Sigmoid colon (tissue), 7 donors: Measurements from ENCODE around the gene SPATA25. TPM values are rescaled to one million over a fixed set of nuclear protein-coding genes. Genes with fewer than 3 reads are reported as not detected.

Experiments
- DNase-seq: peaks from one replicate; pipeline ENCODE4 v3.0.0-alpha.2; 2019
- H3K27ac ChIP-seq, 4 donors: fragments of 200-600 bp; sonication (generic); one replicate each; pipeline ENCODE4 v1.5.1; 2016 to 2019; ENCODE audit warnings: mild to moderate bottlenecking in 1 of 4
- H3K27me3 ChIP-seq, 3 donors: fragments of 200-600 bp; sonication (generic); one replicate each; pipeline ENCODE4 v1.5.1; 2019; ENCODE audit warnings: mild to moderate bottlenecking in 1 of 3
- H3K36me3 ChIP-seq, 4 donors: fragments of 200-600 bp; sonication (generic); one replicate each; pipeline ENCODE4 v1.5.1; 2016 to 2019
- H3K4me1 ChIP-seq, 4 donors: fragments of 200-600 bp; sonication (generic); one replicate each; pipeline ENCODE4 v1.5.1; 2017 to 2019
- H3K4me3 ChIP-seq, 4 donors: fragments of 200-600 bp; sonication (generic); one replicate each; pipeline ENCODE4 v1.5.1; 2017 to 2019; ENCODE audit warnings: mild to moderate bottlenecking in 2 of 4, moderate library complexity in 1 of 4
- H3K9me3 ChIP-seq, 4 donors: fragments of 200-600 bp in 3 of 4; sonication (generic) in 3 of 4; one replicate each; pipeline versions ENCODE4 v1.5.1 to v1.6.1; 2013 to 2019
- EP300 ChIP-seq, 4 donors: sonication (generic); formaldehyde crosslinking; IDR thresholded peaks; one replicate each; pipeline ENCODE4 v1.6.1; 2017; ENCODE audit warnings: antibody characterized with exemption in 4 of 4
- POLR2A ChIP-seq, 2 donors: fragments of 450-650 bp; IDR thresholded peaks; one replicate each; pipeline ENCODE4 v1.6.1; 2016; ENCODE audit warnings: antibody characterized with exemption in 2 of 2, mild to moderate bottlenecking in 2 of 2, moderate library complexity in 2 of 2
- POLR2AphosphoS5 ChIP-seq, 4 donors: sonication (generic); formaldehyde crosslinking; IDR thresholded peaks; one replicate each; pipeline ENCODE4 v1.6.1; 2017; ENCODE audit warnings: antibody characterized with exemption in 4 of 4
- WGBS, 2 donors: extraction: QIAGEN DNeasy Blood & Tissue Kit; methylation state at CpG; one replicate each; pipeline ENCODE4 v1.1.7; 2013; 5-methylcytosine and 5-hydroxymethylcytosine counted together
- intact Hi-C: fragments of 100-400 bp; cut with DNase I; formaldehyde crosslinking; loops from one replicate; pipeline ENCODE4 v1.15.1; 2023
- polyA plus RNA-seq, 3 donors: library from polyadenylated mRNA; stranded (reverse); fragments of 200-250 nt; gene quantifications; one replicate each; pipeline ENCODE4 v1.2.3, GENCODE V29; 2013
- total RNA-seq, 4 donors: library from RNA; depleted of rRNA; stranded (reverse); fragments of >200 nt; gene quantifications; one replicate each; pipeline ENCODE4 v1.1.0, GENCODE V29; 2016
- TF ChIP-seq, protein P1 (sequence below), 4 experiments: fragments of 450-650 bp in 3 of 4; fragments of 200-600 bp in 1 of 4; IDR thresholded peaks; one replicate each; pipeline ENCODE4 v1.5.1; 2016 to 2019; ENCODE audit warnings: antibody characterized with exemption in 4 of 4, mild to moderate bottlenecking in 3 of 4, moderate library complexity in 2 of 4
- donor health status: healthy with polysubstance abuse.
- donor health status: Bipolar disorder and iron deficiency.
- donor health status: healthy.

The SPATA25 gene
- total and polyA plus RNA-seq, 7 donors = 1.6 to 7.5 (median 1.8) TPM; not detected in 2

DNA sequence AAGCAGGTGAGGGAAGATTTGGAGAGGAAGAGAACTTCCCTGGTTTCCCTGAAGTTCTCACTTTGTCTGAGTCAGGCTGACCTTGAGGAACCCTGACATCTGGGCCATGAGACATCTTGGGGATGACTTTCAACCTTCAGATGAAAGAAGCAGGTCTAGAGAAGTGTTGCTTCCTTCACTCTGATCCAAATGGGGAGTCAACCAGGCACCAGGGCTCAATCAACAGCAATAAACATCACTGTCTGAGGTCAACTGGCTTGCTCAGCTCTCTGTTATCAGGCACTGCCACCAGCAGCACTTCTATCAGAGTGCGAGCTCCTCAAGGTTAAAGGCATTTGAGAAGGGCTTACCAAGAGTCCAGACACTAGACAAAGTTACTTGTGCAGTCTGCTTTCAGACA lies 36.5 kb downstream of the SPATA25 start:
- Histone ChIP-seq H3K4me3 (no peak overlapping the region), H3K27me3 (no peaks in the 10 kb centered on the region), H3K36me3 (peaks cover 7 to 55% (median 9%) of the 10 kb centered on the region in 4 donors), H3K27ac (no peak overlapping the region), H3K4me1 (peaks cover 0 to 19% (median 14%) of the 10 kb centered on the region in 4 donors), H3K9me3 (no peaks in the 10 kb centered on the region)
- WGBS, 2 donors = 97 to 99% methylated on average over 1 of the region's 1 CpG
- no peak for DNase-seq
- intact Hi-C loops = no loop called here
- no peak for TF ChIP-seq POLR2A (IDR thresholded peaks at IDR 0.05)
- TF ChIP-seq, protein P1, sequence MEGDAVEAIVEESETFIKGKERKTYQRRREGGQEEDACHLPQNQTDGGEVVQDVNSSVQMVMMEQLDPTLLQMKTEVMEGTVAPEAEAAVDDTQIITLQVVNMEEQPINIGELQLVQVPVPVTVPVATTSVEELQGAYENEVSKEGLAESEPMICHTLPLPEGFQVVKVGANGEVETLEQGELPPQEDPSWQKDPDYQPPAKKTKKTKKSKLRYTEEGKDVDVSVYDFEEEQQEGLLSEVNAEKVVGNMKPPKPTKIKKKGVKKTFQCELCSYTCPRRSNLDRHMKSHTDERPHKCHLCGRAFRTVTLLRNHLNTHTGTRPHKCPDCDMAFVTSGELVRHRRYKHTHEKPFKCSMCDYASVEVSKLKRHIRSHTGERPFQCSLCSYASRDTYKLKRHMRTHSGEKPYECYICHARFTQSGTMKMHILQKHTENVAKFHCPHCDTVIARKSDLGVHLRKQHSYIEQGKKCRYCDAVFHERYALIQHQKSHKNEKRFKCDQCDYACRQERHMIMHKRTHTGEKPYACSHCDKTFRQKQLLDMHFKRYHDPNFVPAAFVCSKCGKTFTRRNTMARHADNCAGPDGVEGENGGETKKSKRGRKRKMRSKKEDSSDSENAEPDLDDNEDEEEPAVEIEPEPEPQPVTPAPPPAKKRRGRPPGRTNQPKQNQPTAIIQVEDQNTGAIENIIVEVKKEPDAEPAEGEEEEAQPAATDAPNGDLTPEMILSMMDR (IDR thresholded peaks at IDR 0.05) = no peak
- TF ChIP-seq POLR2AphosphoS5 (IDR thresholded peaks at IDR 0.05) = no peak
- TF ChIP-seq EP300 (IDR thresholded peaks at IDR 0.05) = no peak

DNA sequence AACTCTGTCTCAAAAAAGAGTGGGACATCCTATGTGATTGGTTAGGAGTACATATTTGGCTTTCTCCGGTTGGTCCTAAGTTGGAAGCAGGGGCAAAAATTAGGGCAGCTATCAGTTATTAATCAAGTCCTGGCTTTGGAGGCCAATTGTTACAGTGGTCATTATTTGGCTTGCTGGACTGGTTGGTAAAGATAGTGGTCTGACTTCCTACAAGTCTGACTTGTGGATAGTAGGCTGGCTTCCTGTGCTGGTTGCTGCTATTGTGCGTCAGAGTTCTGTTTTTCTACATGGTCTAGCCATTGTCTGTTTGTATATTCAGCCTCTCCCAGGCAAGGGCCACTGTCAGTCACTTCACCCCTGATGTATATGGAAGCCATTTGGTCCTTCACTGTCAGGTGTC lies 37.2 kb downstream of the SPATA25 start:
- no peaks in the 10 kb centered on the region for H3K27me3 ChIP-seq
- DNase-seq = no peak
- H3K4me3 ChIP-seq = no peak overlapping the region
- H3K4me1 ChIP-seq = peaks cover 0 to 12% (median 9%) of the 10 kb centered on the region in 4 donors
- intact Hi-C loops = no loop called here
- no peak overlapping the region for H3K27ac ChIP-seq
- TF ChIP-seq EP300 (IDR thresholded peaks at IDR 0.05) (no peak), POLR2A (IDR thresholded peaks at IDR 0.05) (no peak), POLR2AphosphoS5 (IDR thresholded peaks at IDR 0.05) (no peak)
- TF ChIP-seq, protein P1 (IDR thresholded peaks at IDR 0.05) = no peak
- 92 to 98% methylated on average over 2 of the region's 2 CpGs for WGBS, 2 donors
- H3K9me3 ChIP-seq = no peaks in the 10 kb centered on the region
- H3K36me3 ChIP-seq = peaks cover 7 to 62% (median 13%) of the 10 kb centered on the region in 4 donors

DNA sequence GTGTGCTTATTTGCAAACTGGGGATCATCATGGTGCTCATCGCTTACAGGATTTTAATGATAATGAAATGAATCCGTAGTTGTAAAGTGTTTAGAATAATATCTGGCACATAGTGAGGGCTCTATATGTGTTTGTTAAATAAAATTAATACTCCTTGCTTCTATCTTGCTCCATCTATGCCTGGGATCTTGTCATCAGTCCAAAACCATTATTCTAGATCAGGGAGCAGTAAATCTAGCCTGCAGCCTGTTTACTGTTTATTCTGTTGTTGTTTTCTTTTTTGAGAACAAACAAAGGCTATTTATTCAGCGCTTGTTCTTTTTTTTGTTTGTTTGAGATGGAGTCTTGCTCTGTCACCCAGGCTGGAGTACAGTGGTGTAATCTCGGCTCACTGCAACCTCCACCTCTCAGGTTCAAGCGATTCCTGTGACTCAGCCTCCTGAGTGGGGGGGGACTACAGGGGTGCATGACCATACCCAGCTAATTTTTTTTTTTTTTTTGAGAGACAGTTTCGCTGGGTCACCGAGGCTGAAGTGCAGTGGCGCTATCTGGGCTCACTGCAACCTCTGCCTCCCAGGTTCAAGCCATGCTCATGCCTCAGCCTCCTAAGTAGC lies 38.3 kb downstream of the SPATA25 start:
- 93 to 95% methylated on average over 8 of the region's 8 CpGs for WGBS, 2 donors
- intact Hi-C loops = no loop called here
- peaks cover 10 to 74% (median 18%) of the 10 kb centered on the region in 4 donors for H3K36me3 ChIP-seq

DNA sequence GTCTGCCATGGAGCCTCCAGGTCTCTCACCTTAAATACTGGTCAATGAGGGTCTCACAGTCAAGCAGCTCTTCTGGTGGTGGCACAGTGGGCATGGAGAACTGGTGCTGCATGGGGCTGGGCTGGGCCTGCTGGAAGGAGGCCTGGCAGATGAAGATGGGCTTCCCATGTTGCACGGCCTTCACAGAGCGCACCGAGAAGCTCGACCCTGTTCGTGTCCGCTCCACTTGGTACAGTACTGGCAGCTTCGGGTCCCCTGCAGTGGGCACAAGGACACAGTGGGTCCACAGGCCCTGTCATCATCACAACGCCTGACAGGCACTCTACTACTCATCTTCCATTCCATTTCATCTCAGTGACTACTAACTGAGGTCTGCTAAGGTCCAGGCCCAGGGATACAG lies 39.0 kb downstream of the SPATA25 start:
- Histone ChIP-seq H3K4me3 (no peak overlapping the region), H3K9me3 (no peaks in the 10 kb centered on the region), H3K27me3 (no peaks in the 10 kb centered on the region), H3K36me3 (peaks cover 14 to 76% (median 24%) of the 10 kb centered on the region in 4 donors), H3K27ac (no peak overlapping the region), H3K4me1 (peaks cover 0 to 15% (median 8%) of the 10 kb centered on the region in 4 donors)
- DNase-seq = peak; percentile 35
- 97% methylated on average over 8 of the region's 8 CpGs for WGBS, 2 donors
- intact Hi-C loops = no loop called here
- TF ChIP-seq, protein P1 (IDR thresholded peaks at IDR 0.05) = no peak
- TF ChIP-seq POLR2AphosphoS5 (IDR thresholded peaks at IDR 0.05) = no peak

More for the DNA sequence above, 38.3 kb downstream of the SPATA25 start:
- H3K4me1 ChIP-seq = peaks cover 0 to 9% (median 2%) of the 10 kb centered on the region in 4 donors
- no peak overlapping the region for H3K4me3 ChIP-seq
- no peaks in the 10 kb centered on the region for H3K27me3 ChIP-seq
- no peak for TF ChIP-seq EP300 (IDR thresholded peaks at IDR 0.05)
- no peak for TF ChIP-seq POLR2AphosphoS5 (IDR thresholded peaks at IDR 0.05)
- TF ChIP-seq, protein P1 (IDR thresholded peaks at IDR 0.05) = no peak
- H3K27ac ChIP-seq = no peak overlapping the region
- DNase-seq = peak; percentile 25
- no peaks in the 10 kb centered on the region for H3K9me3 ChIP-seq

DNA sequence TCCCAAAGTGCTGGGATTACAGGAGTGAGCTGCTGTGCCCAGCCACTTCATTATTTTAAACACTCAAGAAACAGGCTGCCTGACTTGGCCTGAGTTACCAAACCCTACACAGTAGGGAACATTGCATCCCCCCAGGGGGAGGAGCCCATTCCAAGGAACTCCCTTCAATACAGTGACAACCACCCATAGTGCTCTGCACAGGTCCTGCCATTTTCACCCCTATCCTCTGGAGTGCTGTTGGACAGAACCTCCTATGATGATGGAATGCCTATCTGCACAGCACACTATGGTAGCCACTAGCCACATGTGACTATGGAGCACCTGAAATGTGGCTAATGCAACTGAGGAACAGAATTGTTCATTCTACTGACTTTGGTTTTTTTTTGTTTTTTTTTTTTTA lies 42.0 kb downstream of the SPATA25 start:
- Histone ChIP-seq H3K27me3 (no peaks in the 10 kb centered on the region), H3K4me3 (no peak overlapping the region), H3K9me3 (no peaks in the 10 kb centered on the region), H3K4me1 (peaks cover 0 to 45% (median 36%) of the 10 kb centered on the region in 4 donors), H3K36me3 (peaks cover 22 to 75% (median 37%) of the 10 kb centered on the region in 4 donors), H3K27ac (peak overlapping the region in 1 of 4 donors; percentile 25)
- intact Hi-C loops = no loop called here
- no peak for TF ChIP-seq POLR2AphosphoS5 (IDR thresholded peaks at IDR 0.05)
- TF ChIP-seq, protein P1 (IDR thresholded peaks at IDR 0.05) = no peak
- DNase-seq = no peak
